GM04504 (cell line): ENCODE measurements around the gene SAMD15.
"Not testable (repeated sequence)": the region's sequence is repeated elsewhere in the genome, so short reads cannot be mapped to it uniquely, and the experiment has no call there.

ENCODE experiments used
- DNase-seq: peaks from one replicate; pipeline ENCODE4 v3.0.0-alpha.2; 2012; ENCODE audit warnings: low read depth

The SAMD15 gene

GRCh38 chr14:77375973-77376770 lies 1.0 kb upstream of the SAMD15 start:
- no peak for DNase-seq

- no peak for DNase-seq
Observed at GRCh38 chr14:77377502-77377844, 294 bp downstream of the SAMD15 start.

GRCh38 chr14:77378701-77379100 lies 1.5 kb downstream of the SAMD15 start:
- no peak for DNase-seq

DNA sequence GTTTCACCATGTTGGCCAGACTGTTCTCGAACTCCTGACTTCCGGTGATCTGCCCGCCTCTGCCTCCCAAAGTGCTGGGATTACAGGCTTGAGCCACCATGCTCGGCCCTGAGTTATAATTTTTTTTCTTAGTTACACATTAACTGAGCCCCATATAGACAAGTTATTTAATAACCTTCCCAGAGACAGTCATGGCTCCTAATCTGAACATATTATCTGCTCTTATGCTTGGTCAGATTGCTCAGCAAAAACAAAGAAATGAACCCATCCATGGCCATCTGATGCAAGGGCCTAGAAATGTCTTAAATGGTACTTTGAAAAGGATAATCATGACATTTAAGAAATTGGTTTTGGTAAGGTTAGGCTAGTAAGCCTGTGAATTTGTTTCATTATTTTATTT lies 13.0 kb downstream of the SAMD15 start:
- no peak for DNase-seq

DNA sequence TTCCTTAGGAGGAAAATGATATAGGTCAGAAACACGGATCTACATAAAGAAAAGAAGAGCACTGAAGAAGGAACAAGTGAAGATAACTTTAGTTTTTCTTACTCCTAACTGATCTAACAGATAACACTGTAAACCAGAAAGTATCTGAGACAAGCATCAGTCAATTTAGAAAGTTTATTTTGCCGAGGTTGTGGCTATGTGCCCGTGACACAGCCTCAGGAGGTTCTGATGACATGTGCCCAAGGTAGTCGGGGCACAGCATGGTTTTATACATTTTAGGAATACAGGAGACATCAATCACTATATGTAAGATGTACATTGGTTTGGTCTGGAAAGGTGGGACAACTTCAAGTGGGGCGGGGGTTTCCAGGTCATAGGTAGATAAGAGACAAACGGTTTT lies 23.0 kb downstream of the SAMD15 start:
- DNase-seq: no peak

DNA sequence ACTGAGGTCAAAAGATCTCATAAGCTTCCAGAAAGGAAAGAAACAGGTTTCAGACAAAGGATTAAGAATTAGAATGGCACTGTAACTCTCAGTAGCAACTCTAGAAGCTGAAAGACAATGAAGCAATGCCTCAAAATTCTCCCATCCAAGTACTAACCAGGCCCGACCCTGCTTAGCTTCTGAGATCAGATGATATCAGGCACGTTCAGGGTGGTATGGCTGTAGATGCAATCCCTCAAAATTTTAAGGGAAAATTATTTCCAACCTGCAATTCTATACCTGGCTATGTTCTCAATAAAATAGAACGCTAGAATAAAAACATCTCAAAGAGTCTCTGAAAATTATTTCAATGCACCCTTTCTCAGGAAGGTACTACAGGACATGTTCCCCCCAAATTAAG lies 26.6 kb downstream of the SAMD15 start:
- no peak for DNase-seq

GRCh38 chr14:77406086-77406485 lies 28.9 kb downstream of the SAMD15 start:
- no peak for DNase-seq

DNA sequence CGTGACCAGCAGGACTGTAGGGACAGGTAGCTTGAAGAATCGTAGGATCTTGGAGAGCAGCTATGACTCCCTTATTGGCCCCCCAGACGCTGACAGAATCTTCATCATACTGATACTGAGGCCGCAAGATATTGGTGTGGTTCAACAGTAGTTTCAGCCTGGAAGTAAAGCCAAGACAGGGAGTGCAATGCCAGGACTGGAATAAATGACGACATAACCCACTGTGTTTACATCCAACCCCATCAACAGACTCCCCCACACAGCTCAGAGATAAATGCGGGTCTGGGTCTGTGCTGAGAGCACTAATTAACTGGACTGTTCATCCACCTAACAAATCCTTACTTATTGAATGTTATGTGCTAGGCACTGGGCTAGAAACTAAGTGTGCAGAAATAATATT lies 29.5 kb downstream of the SAMD15 start:
- no peak for DNase-seq

DNA sequence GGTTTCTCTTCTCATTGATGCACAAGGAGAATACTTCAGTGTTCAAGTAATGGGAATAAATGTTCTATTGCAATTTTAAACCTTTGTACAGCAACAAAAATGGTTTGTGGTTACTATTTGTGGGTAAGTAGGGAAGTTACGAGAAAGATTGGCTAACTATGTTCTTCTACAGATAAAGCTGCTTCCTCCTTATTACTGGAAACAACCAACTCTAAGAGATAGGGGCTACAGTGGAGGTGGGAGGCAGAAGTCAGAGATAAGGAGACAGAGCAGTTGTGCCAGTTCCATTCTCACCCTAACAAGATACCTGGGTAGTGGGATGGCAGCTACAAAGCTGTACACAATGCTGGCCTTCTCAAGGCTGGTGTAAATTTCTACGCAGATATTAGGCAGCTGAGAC lies 30.0 kb downstream of the SAMD15 start:
- DNase-seq: no peak

DNA sequence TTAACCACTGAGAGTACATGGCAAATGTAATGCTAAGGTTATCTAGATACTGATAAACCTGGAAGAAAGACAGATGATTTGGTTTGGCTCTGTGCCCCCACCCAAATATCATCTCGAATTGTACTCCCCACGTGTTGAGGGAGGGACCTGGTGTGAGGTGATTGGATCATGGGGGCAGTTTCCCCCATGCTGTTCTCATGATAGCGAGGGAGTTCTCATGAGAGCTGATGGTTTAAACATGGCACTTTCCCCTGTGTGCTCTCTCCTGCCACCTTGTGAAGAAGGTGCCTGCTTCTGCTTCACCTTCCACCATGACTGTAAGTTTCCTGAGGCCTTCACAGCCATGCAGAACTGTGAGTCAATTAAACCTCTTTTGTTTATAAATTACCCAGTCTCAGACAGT lies 32.0 kb downstream of the SAMD15 start:
- DNase-seq: no peak

GRCh38 chr14:77415403-77416030 lies 38.3 kb downstream of the SAMD15 start:
- not testable (repeated sequence) for DNase-seq

GRCh38 chr14:77416098-77416497 lies 38.9 kb downstream of the SAMD15 start:
- DNase-seq: not testable (repeated sequence)

DNA sequence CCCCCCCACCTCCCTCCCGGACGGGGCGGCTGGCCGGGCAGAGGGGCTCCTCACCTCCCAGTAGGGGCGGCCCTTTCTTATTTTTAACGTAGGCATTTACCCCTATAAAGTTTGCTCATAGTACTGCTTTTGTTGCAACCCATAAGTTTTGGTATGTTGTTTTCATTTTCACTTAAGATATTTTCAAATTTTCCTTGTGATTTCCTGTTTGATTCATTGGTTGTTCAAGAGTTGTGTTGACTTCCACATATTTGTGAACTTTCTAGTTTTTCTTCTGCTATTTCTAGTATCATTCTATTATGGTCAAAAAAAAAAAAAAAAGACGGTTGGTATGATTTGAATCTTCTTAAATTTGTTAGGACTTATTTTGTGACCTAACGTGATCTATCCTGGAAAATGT lies 39.7 kb downstream of the SAMD15 start:
- no peak for DNase-seq

DNA sequence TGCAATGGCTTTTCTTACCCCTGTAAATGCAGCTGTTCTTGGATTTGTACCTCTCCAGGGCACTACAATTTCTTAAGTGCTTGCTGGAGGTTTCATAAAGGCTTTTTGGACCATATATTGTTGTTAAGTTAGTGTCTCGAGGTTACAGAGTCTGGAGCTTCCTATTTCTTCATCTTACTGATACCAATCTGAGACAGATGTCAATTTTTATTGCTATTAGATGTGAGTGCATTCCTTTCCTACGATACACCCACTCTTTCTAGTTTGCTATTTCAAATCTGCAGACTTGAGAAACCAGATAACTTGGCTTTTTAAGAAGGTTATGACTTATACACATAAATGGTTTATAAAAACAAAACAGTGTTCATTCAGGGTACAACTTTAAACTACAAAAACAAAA lies 44.0 kb downstream of the SAMD15 start:
- DNase-seq: peak; percentile 6

- no peak for DNase-seq
Observed at GRCh38 chr14:77423423-77423822, 46.2 kb downstream of the SAMD15 start, which contains the start of gene NOXRED1. NOXRED1 (minus strand) TSS chr14:77423523; CDS start chr14:77422889, 634 bp downstream.

- no peak for DNase-seq
Observed at GRCh38 chr14:77424862-77425261, 47.7 kb downstream of the SAMD15 start.

DNA sequence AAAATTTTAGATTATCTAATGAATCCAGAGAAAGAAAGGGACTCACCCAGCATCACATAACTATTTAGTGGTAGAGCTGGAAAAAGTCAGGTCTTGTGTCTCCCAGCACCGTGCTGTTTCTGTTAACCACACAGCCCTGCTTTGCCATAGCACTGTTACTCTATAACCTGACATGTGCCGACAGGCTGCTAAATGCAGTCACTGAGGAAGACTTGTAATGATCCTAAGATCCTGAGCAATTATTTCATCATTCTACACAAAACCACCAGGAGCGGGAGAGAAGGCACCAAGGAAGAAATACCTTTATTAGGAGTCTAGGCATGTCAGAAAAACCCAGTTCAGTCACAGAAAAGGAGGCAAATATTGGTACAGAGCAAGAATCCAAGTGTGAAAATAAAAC lies 49.2 kb downstream of the SAMD15 start:
- no peak for DNase-seq

DNA sequence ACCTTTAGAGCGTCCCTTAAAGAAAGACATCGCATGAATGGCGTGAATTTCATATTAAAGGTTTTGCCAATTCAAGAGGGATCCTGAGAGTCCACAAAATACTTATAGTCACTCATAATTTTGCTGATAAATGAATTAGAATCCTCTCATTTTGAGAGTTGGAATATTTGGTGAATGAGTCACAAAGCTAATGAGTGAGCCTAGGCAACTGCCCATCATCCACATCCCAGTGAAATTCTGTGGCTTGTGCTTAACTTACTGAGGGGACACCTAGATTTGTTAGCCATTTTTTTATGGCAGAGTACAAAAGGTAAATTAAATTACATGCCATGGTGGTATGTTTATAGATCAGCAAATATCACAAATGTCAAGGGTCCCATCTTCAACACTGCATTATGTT lies 58.9 kb downstream of the SAMD15 start:
- DNase-seq: no peak

DNA sequence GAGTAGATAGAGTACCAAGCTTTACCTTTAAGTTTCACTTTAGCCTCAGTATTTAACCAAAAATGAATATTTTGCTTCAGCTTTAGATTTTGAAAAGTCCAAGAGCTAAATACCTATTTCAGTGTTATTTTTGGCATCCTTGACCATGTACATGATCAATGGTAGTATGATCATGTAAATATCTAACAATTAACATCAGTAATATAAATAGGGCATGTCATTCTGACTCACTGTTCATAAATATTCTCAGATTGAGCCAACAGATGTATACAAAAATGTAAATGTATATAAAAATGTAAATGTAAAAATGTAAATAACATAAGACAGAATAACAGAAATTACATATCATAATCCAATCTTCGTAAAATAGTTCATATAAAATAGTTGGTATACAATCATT lies 61.4 kb downstream of the SAMD15 start:
- DNase-seq: no peak

- DNase-seq: no peak
Observed at GRCh38 chr14:77439861-77440260, 62.7 kb downstream of the SAMD15 start.
